Activated T-helper 1 cell treated with anti-CD3 and anti-CD28 coated beads, Interleukin-12 subunit alpha, Interleukin-12 subunit beta, Interleukin-2, Interleukin-4 antibody, amounts not matched to agents 30 ng/mL and 10 ng/mL and 1 ng/mL, durations not matched to agents 14 hours and 24 hours and 36 hours (primary cell): ENCODE data around the gene CBX2. TPM values are rescaled to one million over a fixed set of nuclear protein-coding genes. Genes with fewer than 3 reads are reported as not detected.

Source experiments
- DNase-seq: peaks from one replicate; pipeline ENCODE4 v3.0.0; 2021; ENCODE audit warnings: low spot score
- H3K27ac Mint-ChIP-seq: one replicate; pipeline ENCODE4 v1.8.0; 2021; ENCODE audit warnings: mild to moderate bottlenecking, mixed read lengths
- H3K27me3 Mint-ChIP-seq: one replicate; pipeline ENCODE4 v1.8.0; 2022; ENCODE audit warnings: mild to moderate bottlenecking, moderate library complexity, mixed read lengths; ENCODE audit not compliant: insufficient read depth
- H3K36me3 Mint-ChIP-seq: one replicate; pipeline ENCODE4 v1.8.0; 2021; ENCODE audit warnings: low read depth, mixed read lengths
- H3K4me1 Mint-ChIP-seq: one replicate; pipeline ENCODE4 v1.8.0; 2021; ENCODE audit warnings: low read depth, mixed read lengths
- H3K4me3 Mint-ChIP-seq: one replicate; pipeline ENCODE4 v1.8.0; 2021; ENCODE audit warnings: mild to moderate bottlenecking, moderate library complexity, mixed read lengths
- H3K9me3 Mint-ChIP-seq: one replicate; pipeline ENCODE4 v1.8.0; 2021; ENCODE audit warnings: mixed read lengths
- intact Hi-C: fragments of 100-400 bp; cut with micrococcal nuclease; formaldehyde crosslinking; loops from one replicate; pipeline ENCODE4 v1.15.1; 2024
- total RNA-seq: library from RNA; stranded (reverse); gene quantifications from 2 replicates; pipeline ENCODE4 v1.2.3, GENCODE V29; 2022

Gene CBX2
- total RNA-seq, 1 donor from 2014 or later = 4.7 TPM

GRCh38 chr17:79737922-79738578 lies 39.9 kb upstream of the CBX2 start:
- H3K27ac Mint-ChIP-seq = no peak overlapping the region
- intact Hi-C loops = no loop called here
- no peaks in the 10 kb centered on the region for H3K9me3 Mint-ChIP-seq
- no peaks in the 10 kb centered on the region for H3K36me3 Mint-ChIP-seq
- H3K4me3 Mint-ChIP-seq = no peak overlapping the region
- no peak for DNase-seq
- H3K27me3 Mint-ChIP-seq = peaks cover 19% of the 10 kb centered on the region
- H3K4me1 Mint-ChIP-seq = peaks cover 6% of the 10 kb centered on the region

DNA sequence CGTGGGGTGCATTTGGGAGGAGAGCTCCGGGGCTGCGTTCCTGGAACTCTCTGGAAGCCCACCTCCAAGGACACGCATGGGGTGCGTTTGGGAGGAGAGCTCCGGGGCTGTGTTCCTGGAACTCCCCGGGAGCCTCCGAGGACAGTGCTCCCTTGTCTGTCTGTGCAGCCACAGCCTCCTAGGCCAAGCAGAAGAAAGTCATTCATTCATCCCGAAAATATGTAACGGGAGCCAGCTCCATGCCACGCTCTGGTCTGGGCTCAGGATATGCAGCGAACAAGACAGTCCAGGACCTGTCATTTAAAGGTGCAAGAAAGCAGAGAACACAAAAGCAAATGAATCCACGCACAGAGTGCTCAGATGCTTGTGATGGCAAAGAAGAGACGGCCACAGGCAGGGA lies 39.3 kb upstream of the CBX2 start:
- H3K9me3 Mint-ChIP-seq = no peaks in the 10 kb centered on the region
- H3K27ac Mint-ChIP-seq = no peak overlapping the region
- peaks cover 19% of the 10 kb centered on the region for H3K27me3 Mint-ChIP-seq
- DNase-seq = no peak
- H3K4me3 Mint-ChIP-seq = no peak overlapping the region
- no peaks in the 10 kb centered on the region for H3K4me1 Mint-ChIP-seq
- no peaks in the 10 kb centered on the region for H3K36me3 Mint-ChIP-seq
- intact Hi-C loops = no loop called here

GRCh38 chr17:79739148-79740062 lies 38.5 kb upstream of the CBX2 start:
- DNase-seq = no peak
- no peak overlapping the region for H3K4me3 Mint-ChIP-seq
- no peaks in the 10 kb centered on the region for H3K9me3 Mint-ChIP-seq
- H3K27me3 Mint-ChIP-seq = peaks cover 19% of the 10 kb centered on the region
- intact Hi-C loops = no loop called here
- H3K27ac Mint-ChIP-seq = no peak overlapping the region
- no peaks in the 10 kb centered on the region for H3K4me1 Mint-ChIP-seq
- H3K36me3 Mint-ChIP-seq = no peaks in the 10 kb centered on the region

GRCh38 chr17:79740413-79740812 lies 37.5 kb upstream of the CBX2 start:
- Mint-ChIP-seq H3K36me3 (no peaks in the 10 kb centered on the region), H3K9me3 (no peaks in the 10 kb centered on the region), H3K27me3 (peaks cover 19% of the 10 kb centered on the region), H3K27ac (no peak overlapping the region), H3K4me1 (peaks cover 3% of the 10 kb centered on the region), H3K4me3 (no peak overlapping the region)
- no peak for DNase-seq
- intact Hi-C loops = no loop called here

DNA sequence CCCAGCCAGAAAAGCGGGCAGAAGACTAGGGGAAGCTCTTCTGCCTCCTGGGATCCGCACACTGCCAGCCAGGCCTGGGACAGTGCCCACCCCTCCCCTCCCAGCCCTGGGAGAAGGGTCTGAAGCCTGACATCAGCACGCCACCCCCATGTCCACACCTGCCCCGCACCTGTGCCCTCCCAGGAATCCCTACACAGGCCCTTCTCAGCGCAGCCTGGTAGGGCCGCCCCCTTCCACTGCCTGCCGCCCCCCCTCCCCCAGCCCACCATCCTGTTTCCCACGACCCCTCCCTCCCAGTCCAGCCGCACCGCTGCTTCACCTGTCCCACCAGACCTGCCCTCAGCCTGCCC lies 36.6 kb upstream of the CBX2 start:
- no peak for DNase-seq
- intact Hi-C loops = no loop called here

GRCh38 chr17:79741751-79742588 lies 36.0 kb upstream of the CBX2 start:
- Mint-ChIP-seq H3K27ac (no peak overlapping the region), H3K27me3 (peaks cover 27% of the 10 kb centered on the region), H3K4me3 (no peak overlapping the region), H3K36me3 (no peaks in the 10 kb centered on the region), H3K9me3 (no peaks in the 10 kb centered on the region), H3K4me1 (peaks cover 11% of the 10 kb centered on the region)
- peak; percentile 71 for DNase-seq
- intact Hi-C loops = loop anchor here (1.0 kb wide), 2 partner anchors 14 to 228 kb away; no protein-coding TSS in a partner anchor

More for the DNA sequence above, 36.6 kb upstream of the CBX2 start:
- Mint-ChIP-seq H3K9me3 (no peaks in the 10 kb centered on the region), H3K27me3 (peaks cover 22% of the 10 kb centered on the region), H3K4me1 (peaks cover 9% of the 10 kb centered on the region), H3K27ac (no peak overlapping the region), H3K4me3 (no peak overlapping the region), H3K36me3 (no peaks in the 10 kb centered on the region)

DNA sequence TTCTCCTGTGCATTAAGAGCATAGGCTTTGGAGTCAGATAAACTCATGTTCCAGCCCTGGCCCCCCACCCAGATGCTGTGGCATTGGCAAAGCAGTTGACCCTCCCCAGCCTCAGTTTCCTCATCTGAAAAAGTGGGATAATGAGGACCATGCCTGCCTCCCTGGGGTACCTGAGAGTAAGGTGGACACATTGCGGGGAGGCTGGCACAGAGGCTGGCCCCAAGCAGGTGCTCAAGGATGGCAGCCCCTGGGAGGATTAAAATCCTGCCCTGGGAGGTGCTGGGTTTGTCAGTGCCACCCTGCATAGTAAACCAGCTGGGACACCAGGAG lies 35.4 kb upstream of the CBX2 start:
- Mint-ChIP-seq H3K27ac (no peak overlapping the region), H3K27me3 (peaks cover 31% of the 10 kb centered on the region), H3K4me3 (no peak overlapping the region), H3K9me3 (no peaks in the 10 kb centered on the region), H3K4me1 (peaks cover 11% of the 10 kb centered on the region), H3K36me3 (no peaks in the 10 kb centered on the region)
- intact Hi-C loops = loop anchor here (1.0 kb wide), 2 partner anchors 14 to 228 kb away; no protein-coding TSS in a partner anchor
- DNase-seq = no peak

DNA sequence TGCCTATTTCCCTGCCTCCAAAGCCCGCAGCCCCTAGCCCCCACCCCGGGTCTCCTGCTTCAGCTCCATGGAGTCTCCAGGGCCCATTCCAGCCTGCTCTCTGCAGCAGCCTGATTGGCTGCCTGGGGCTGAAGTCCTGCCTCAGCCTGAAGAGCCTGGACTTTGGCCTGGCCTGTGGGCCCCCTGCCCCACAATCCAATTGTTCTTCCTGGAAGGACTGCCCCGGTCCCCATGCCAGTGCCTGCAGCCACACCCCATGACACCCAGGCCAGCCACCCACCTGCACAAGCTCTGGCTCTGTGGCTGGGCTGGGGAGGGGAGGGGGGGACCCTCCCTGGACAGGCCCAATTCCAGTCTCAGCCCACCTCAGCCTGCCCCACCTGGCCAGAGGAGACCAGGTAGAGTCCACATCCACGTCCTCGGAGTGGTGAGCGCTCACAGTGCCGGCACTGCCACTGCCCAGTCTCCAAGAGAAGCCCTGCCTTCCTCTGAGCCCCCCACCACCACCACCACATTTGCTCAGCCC lies 34.9 kb upstream of the CBX2 start:
- peaks cover 11% of the 10 kb centered on the region for H3K4me1 Mint-ChIP-seq
- intact Hi-C loops = loop anchor here (1.0 kb wide), 2 partner anchors 15 to 227 kb away; no protein-coding TSS in a partner anchor
- no peak overlapping the region for H3K4me3 Mint-ChIP-seq
- H3K36me3 Mint-ChIP-seq = no peaks in the 10 kb centered on the region
- DNase-seq = no peak
- H3K9me3 Mint-ChIP-seq = no peaks in the 10 kb centered on the region
- H3K27me3 Mint-ChIP-seq = peaks cover 35% of the 10 kb centered on the region
- no peak overlapping the region for H3K27ac Mint-ChIP-seq

GRCh38 chr17:79743614-79744013 lies 34.3 kb upstream of the CBX2 start:
- no peak for DNase-seq
- H3K4me3 Mint-ChIP-seq = no peak overlapping the region
- H3K9me3 Mint-ChIP-seq = no peaks in the 10 kb centered on the region
- H3K27ac Mint-ChIP-seq = no peak overlapping the region
- H3K27me3 Mint-ChIP-seq = peaks cover 35% of the 10 kb centered on the region
- no peaks in the 10 kb centered on the region for H3K36me3 Mint-ChIP-seq
- H3K4me1 Mint-ChIP-seq = peaks cover 11% of the 10 kb centered on the region
- intact Hi-C loops = no loop called here

GRCh38 chr17:79745641-79746105 lies 32.3 kb upstream of the CBX2 start:
- no peaks in the 10 kb centered on the region for H3K36me3 Mint-ChIP-seq
- peak overlapping the region; percentile 11 for H3K4me3 Mint-ChIP-seq
- peaks cover 33% of the 10 kb centered on the region for H3K27me3 Mint-ChIP-seq
- DNase-seq = no peak
- H3K4me1 Mint-ChIP-seq = peaks cover 11% of the 10 kb centered on the region
- intact Hi-C loops = loop anchor here (1.0 to 2.0 kb wide), 4 partner anchors 31 to 251 kb away; partner anchors contain the start of genes CBX4 and CBX8
- H3K27ac Mint-ChIP-seq = no peak overlapping the region
- H3K9me3 Mint-ChIP-seq = no peaks in the 10 kb centered on the region

DNA sequence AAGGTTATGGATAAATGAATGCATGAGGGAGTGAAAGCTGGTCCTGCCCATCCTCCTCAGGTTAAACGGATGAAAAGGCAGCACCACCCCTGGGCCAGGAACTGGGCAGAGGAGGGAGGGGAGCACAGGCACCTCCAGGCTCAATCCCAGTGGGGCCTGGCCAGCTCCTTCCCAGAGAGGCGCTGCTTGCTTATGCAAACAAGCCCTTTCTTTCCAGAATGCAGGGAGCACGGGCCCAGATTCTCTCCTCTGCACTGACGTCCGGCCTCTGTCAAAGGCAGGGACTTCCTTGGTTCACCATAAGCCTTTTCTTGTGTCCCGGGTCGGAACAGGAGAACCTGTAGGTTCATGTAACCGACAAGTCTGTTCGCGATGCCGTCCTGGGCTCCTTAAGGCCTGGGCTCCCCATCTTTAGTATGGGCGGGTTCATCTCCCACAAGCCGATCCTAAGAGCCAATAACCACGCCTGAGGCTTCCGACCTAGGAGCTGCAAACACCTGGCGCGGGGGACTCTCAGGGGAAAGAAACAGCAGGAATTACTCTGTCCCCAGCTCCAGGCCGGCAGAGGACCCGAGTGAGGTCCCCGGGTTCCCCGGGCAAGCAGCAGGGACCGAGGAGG lies 30.9 kb upstream of the CBX2 start:
- Mint-ChIP-seq H3K27ac (no peak overlapping the region), H3K4me3 (no peak overlapping the region), H3K9me3 (no peaks in the 10 kb centered on the region), H3K4me1 (peaks cover 11% of the 10 kb centered on the region), H3K27me3 (peaks cover 39% of the 10 kb centered on the region), H3K36me3 (no peaks in the 10 kb centered on the region)
- no peak for DNase-seq
- intact Hi-C loops = loop anchor here (1.0 to 2.0 kb wide), 4 partner anchors 30 to 250 kb away; partner anchors contain the start of genes CBX4 and CBX8
